Measurements from ENCODE around the gene COL6A3.

The COL6A3 gene

DNA sequence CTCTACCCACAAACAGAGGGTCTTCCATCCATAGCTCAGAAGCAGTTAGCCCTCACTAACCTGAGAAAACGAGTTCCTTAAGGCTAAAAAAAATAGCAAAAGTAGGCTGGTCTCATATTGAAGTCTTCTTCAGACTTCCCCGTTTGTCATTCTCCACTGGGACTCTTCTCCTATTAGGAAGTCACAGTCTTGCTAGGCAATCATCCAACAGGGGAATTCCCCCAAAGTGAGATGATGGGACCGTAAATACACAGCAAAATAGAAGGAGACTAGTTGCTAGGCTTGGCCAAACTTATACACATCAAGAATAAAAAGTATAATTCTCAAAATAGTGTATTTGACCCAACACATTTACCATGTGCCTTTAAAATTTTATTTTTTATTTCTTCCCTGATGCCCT is 34.3 kb downstream of the COL6A3 start:
- Histone ChIP-seq H3K27ac (ENCODE audit: low read depth, low read length) (no peak overlapping the region), H3K36me3 (ENCODE audit: control insufficient read depth in 5 of 5, insufficient read depth in 5 of 5, low read length in 5 of 5) (peaks cover 9 to 57% (median 34%) of the 10 kb centered on the region in 5 donors), H3K27me3 (ENCODE audit: control insufficient read depth in 5 of 5, insufficient read depth in 4 of 5, low read length in 5 of 5) (no peaks in the 10 kb centered on the region), H3K4me3 (ENCODE audit: low read depth in 1 of 5, low read length in 5 of 5) (no peak overlapping the region), H3K9ac (ENCODE audit: low read length in 5 of 5) (no peak overlapping the region), H3K9me3 (ENCODE audit: control insufficient read depth in 5 of 5, low read length in 5 of 5) (peaks cover 0 to 13% (median 0%) of the 10 kb centered on the region in 5 donors), H3K4me1 (ENCODE audit: control insufficient read depth in 5 of 5, insufficient read depth in 5 of 5, low read length in 5 of 5) (peaks cover 6 to 16% (median 10%) of the 10 kb centered on the region in 5 donors)

DNA sequence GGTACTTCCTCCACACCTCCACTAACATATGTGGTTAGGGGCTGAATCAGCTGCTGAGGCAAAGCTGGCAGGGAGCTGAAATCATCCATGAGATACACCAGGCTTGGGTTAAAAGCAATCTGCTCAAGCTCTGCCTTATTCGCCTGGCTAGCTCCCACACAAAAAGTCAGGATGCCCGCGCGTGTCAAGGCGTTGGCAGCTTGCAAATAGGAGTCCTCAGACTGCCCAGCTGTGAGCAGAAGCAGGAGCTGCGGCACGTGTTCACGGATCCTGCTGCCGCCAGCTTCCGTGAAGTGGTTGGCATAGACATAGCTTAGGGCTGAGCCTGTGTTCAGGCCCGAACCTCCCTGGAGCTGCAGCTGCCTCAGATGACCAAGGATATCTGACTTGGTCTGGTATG is 35.3 kb downstream of the COL6A3 start:
- H3K4me3 ChIP-seq (ENCODE audit: low read depth in 1 of 5, low read length in 5 of 5), result no peak overlapping the region
- H3K9me3 ChIP-seq (ENCODE audit: control insufficient read depth in 5 of 5, low read length in 5 of 5), result peaks cover 0 to 13% (median 0%) of the 10 kb centered on the region in 5 donors
- no peaks in the 10 kb centered on the region for H3K27me3 ChIP-seq (ENCODE audit: control insufficient read depth in 5 of 5, insufficient read depth in 4 of 5, low read length in 5 of 5)
- H3K36me3 ChIP-seq (ENCODE audit: control insufficient read depth in 5 of 5, insufficient read depth in 5 of 5, low read length in 5 of 5), result peaks cover 9 to 67% (median 43%) of the 10 kb centered on the region in 5 donors
- H3K27ac ChIP-seq (ENCODE audit: low read depth, low read length), result no peak overlapping the region
- H3K4me1 ChIP-seq (ENCODE audit: control insufficient read depth in 5 of 5, insufficient read depth in 5 of 5, low read length in 5 of 5), result peaks cover 0 to 6% (median under 1%) of the 10 kb centered on the region in 5 donors
- H3K9ac ChIP-seq (ENCODE audit: low read length in 5 of 5), result no peak overlapping the region

DNA sequence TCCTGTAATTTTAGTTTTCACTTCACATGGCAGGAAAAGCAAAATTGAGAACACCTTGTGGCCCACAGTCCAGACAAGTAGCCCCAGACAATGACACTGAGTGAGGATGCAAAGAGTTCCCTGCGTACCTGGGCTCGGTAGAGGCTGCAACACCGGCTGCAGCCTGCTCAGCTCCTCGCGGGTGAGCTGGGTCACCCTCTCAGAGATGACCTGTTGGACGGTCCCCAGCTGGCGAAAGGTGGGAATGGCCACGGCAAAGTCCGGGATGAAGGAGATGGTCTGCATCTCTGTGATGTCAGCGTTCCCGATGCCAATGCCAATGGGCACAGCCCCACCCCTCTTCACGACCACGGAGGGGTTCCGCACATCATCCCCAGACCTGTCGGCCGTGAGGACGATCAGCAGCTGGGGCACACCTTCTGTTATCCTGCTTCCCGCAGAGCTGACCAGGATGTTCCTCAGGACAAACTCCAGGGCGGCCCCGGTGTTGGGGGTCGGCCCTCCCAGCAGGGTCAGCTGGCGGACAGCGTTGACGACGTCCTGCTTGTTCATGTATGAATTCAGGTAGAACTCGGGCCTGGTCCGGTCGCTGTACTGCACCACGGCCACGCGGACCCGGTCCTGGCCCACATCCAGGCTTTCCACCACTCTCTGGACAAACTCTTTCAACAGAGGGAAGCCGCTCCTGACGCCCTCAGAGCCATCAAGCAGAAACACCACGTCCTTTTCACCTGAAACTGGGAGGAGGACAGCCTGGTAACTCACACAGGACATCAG is 39.5 kb downstream of the COL6A3 start:
- Histone ChIP-seq H3K4me1 (ENCODE audit: control insufficient read depth in 5 of 5, insufficient read depth in 5 of 5, low read length in 5 of 5) (peaks cover 0 to 3% (median 0%) of the 10 kb centered on the region in 5 donors), H3K4me3 (ENCODE audit: low read depth in 1 of 5, low read length in 5 of 5) (no peak overlapping the region), H3K9me3 (ENCODE audit: control insufficient read depth in 5 of 5, low read length in 5 of 5) (peaks cover 0 to 10% (median 0%) of the 10 kb centered on the region in 5 donors), H3K9ac (ENCODE audit: low read length in 5 of 5) (no peak overlapping the region), H3K36me3 (ENCODE audit: control insufficient read depth in 5 of 5, insufficient read depth in 5 of 5, low read length in 5 of 5) (peaks cover 6 to 76% (median 44%) of the 10 kb centered on the region in 5 donors), H3K27me3 (ENCODE audit: control insufficient read depth in 5 of 5, insufficient read depth in 4 of 5, low read length in 5 of 5) (no peaks in the 10 kb centered on the region), H3K27ac (ENCODE audit: low read depth, low read length) (no peak overlapping the region)

DNA sequence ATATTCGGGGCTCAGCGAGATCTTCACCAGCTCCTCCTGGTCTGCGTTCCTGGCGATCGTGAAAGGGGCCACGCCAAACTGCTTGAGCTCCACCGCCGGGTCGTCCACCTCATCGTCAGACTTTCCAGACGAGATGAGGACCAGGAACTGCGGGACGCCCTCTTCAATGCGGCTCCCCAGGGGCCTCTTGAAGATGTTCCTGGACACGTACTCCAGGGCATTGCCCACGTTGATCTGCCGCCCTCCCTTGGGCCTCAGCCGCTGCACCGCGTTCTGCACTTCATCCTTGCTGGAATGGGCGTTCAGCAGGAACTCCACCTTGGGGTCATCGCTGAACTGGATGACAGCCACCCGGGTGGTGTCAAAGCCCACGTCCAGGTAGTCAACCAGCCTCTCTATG is 42.1 kb downstream of the COL6A3 start:
- H3K4me3 ChIP-seq (ENCODE audit: low read depth in 1 of 5, low read length in 5 of 5), result no peak overlapping the region
- H3K9me3 ChIP-seq (ENCODE audit: control insufficient read depth in 5 of 5, low read length in 5 of 5), result no peaks in the 10 kb centered on the region
- peaks cover 8 to 81% (median 38%) of the 10 kb centered on the region in 5 donors for H3K36me3 ChIP-seq (ENCODE audit: control insufficient read depth in 5 of 5, insufficient read depth in 5 of 5, low read length in 5 of 5)
- no peak overlapping the region for H3K27ac ChIP-seq (ENCODE audit: low read depth, low read length)
- H3K9ac ChIP-seq (ENCODE audit: low read length in 5 of 5), result no peak overlapping the region
- H3K4me1 ChIP-seq (ENCODE audit: control insufficient read depth in 5 of 5, insufficient read depth in 5 of 5, low read length in 5 of 5), result no peaks in the 10 kb centered on the region
- H3K27me3 ChIP-seq (ENCODE audit: control insufficient read depth in 5 of 5, insufficient read depth in 4 of 5, low read length in 5 of 5), result no peaks in the 10 kb centered on the region

DNA sequence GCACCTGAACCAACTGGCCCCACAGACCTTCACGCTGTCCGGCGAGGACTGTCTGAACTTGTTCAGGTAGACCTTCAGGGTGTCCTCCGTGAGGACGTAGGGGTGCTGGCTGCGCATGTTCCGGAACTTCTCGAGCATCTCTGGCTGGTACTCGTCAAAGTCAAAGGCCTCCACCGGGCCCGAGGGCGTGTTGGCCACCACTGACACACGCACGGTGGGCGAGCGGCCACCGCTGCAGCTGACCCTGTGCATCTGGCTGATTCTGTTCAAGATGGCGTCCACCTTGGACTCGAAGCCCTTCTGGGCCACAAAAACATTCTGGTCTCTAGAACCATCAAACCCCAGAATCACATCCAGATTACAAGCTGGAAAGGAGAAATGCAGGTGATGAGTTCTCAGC is 48.3 kb downstream of the COL6A3 start:
- H3K4me3 ChIP-seq (ENCODE audit: low read depth in 1 of 5, low read length in 5 of 5), result no peak overlapping the region
- no peak overlapping the region for H3K9ac ChIP-seq (ENCODE audit: low read length in 5 of 5)
- peaks cover 0 to under 1% (median 0%) of the 10 kb centered on the region in 5 donors for H3K27me3 ChIP-seq (ENCODE audit: control insufficient read depth in 5 of 5, insufficient read depth in 4 of 5, low read length in 5 of 5)
- H3K27ac ChIP-seq (ENCODE audit: low read depth, low read length), result no peak overlapping the region
- H3K9me3 ChIP-seq (ENCODE audit: control insufficient read depth in 5 of 5, low read length in 5 of 5), result no peaks in the 10 kb centered on the region
- H3K4me1 ChIP-seq (ENCODE audit: control insufficient read depth in 5 of 5, insufficient read depth in 5 of 5, low read length in 5 of 5), result peaks cover 0 to 4% (median 0%) of the 10 kb centered on the region in 5 donors
- H3K36me3 ChIP-seq (ENCODE audit: control insufficient read depth in 5 of 5, insufficient read depth in 5 of 5, low read length in 5 of 5), result peaks cover 5 to 86% (median 55%) of the 10 kb centered on the region in 5 donors

DNA sequence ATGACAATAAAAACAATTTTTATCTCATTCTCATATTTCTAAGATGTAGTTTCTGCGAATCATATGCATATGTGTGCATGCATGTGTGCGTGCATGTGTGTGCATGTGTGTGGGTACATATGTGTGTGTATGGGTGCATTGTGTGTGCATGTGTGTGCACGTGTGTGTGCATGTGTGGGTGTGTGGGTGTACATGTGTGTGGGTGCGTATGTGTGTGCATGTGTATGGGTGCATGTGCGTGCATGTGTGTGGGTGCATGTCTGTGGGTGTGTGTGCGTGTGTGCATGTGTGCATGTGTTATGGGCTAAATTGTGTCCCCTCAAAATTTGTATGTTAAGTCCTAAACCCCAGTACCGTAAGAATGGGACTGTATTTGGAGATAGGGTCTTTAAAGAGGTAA is 49.3 kb downstream of the COL6A3 start:
- H3K36me3 ChIP-seq (ENCODE audit: control insufficient read depth in 5 of 5, insufficient read depth in 5 of 5, low read length in 5 of 5), result peaks cover 5 to 94% (median 59%) of the 10 kb centered on the region in 5 donors
- H3K27me3 ChIP-seq (ENCODE audit: control insufficient read depth in 5 of 5, insufficient read depth in 4 of 5, low read length in 5 of 5), result peaks cover 0 to 9% (median 0%) of the 10 kb centered on the region in 5 donors
- no peaks in the 10 kb centered on the region for H3K9me3 ChIP-seq (ENCODE audit: control insufficient read depth in 5 of 5, low read length in 5 of 5)
- H3K4me1 ChIP-seq (ENCODE audit: control insufficient read depth in 5 of 5, insufficient read depth in 5 of 5, low read length in 5 of 5), result peaks cover 0 to 9% (median 0%) of the 10 kb centered on the region in 5 donors
- no peak overlapping the region for H3K27ac ChIP-seq (ENCODE audit: low read depth, low read length)
- no peak overlapping the region for H3K4me3 ChIP-seq (ENCODE audit: low read depth in 1 of 5, low read length in 5 of 5)
- no peak overlapping the region for H3K9ac ChIP-seq (ENCODE audit: low read length in 5 of 5)

DNA sequence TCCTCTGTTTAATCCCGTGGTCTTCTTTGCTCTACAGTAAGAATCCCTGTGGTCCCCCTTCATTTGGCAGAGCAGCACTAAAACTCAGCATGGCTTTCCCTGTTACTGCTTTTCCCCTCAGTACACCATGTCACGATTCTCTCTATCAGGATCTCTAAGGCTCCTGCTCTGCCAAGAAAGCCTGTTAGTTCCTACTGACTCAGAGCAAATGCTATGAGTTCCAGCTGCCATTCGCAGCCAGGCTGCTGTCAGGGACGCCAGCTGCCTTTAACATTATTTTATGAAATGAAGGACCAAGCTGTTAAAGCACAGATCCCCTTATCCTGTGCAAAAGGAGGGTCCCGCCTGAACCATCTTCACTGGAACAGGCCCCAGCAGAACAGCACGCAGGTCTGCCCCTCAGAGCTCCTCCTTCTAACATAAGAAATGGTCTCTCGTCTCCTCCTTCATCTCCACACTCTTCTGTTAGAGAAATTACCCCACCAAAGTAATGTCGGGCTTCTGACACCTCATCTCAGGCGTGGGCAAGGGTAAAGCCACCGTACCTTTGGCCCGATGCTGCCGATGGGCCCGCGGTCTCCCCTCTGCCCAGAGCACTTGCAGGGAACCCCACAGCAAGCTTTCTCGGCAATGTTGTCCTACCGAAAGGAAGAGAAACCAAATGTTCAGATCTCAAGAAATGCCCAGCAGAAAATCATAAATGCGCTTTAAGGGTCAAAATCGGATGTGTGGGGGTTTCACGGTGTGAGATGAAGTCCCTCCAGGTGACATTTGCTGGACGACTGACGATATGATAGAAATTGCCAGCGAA is 52.6 kb downstream of the COL6A3 start:
- no peak overlapping the region for H3K4me3 ChIP-seq (ENCODE audit: low read depth in 1 of 5, low read length in 5 of 5)
- no peak overlapping the region for H3K9ac ChIP-seq (ENCODE audit: low read length in 5 of 5)
- H3K27ac ChIP-seq (ENCODE audit: low read depth, low read length), result no peak overlapping the region
- peaks cover 0 to 96% (median 57%) of the 10 kb centered on the region in 5 donors for H3K36me3 ChIP-seq (ENCODE audit: control insufficient read depth in 5 of 5, insufficient read depth in 5 of 5, low read length in 5 of 5)
- H3K9me3 ChIP-seq (ENCODE audit: control insufficient read depth in 5 of 5, low read length in 5 of 5), result no peaks in the 10 kb centered on the region
- peaks cover 0 to 21% (median 0%) of the 10 kb centered on the region in 5 donors for H3K27me3 ChIP-seq (ENCODE audit: control insufficient read depth in 5 of 5, insufficient read depth in 4 of 5, low read length in 5 of 5)
- H3K4me1 ChIP-seq (ENCODE audit: control insufficient read depth in 5 of 5, insufficient read depth in 5 of 5, low read length in 5 of 5), result peaks cover 0 to 9% (median 0%) of the 10 kb centered on the region in 5 donors

DNA sequence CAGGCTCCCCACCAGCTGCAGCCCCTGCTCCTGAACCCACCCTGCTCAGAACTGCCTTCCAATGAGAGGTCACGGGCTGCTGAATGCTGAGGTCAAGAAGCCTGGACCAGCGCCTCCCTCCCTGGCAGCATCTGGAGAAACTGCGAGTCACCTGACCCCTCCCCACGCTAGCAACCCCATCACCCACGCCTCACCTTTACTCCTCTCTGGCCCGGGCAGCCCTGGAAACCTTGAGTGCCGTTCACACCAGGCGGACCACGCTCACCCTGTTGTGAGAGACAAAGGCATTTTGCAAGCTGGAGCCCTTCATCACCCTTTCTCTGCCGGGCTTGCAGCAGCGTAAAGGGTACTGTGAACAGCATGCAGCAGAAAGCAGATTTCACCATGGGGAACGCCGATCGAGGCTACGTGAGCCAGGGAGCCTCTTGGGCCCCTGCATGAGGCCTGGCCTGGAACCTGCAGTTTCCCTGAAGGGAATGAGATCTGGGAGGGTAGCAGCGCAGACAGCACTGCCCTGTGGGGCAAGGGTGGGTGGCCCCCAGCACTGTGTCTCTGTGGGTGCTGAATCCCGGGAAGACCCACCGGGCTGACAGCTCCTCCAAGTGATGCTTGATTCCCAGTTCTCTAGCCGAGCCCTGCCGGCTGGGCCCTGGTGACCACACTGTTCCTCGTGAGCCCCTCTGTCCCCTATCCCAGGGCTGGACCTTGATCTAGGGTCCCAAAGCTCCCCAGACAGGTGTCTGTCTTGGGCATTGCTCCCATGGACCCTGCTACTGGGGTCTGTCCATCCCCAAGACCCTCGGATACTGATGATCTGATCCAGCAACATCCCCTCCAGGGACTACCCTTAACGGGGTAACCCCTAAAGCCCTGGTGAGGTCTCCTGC is 53.8 kb downstream of the COL6A3 start:
- H3K36me3 ChIP-seq (ENCODE audit: control insufficient read depth in 5 of 5, insufficient read depth in 5 of 5, low read length in 5 of 5), result peaks cover 0 to 93% (median 55%) of the 10 kb centered on the region in 5 donors
- H3K9ac ChIP-seq (ENCODE audit: low read length in 5 of 5), result no peak overlapping the region
- H3K4me3 ChIP-seq (ENCODE audit: low read depth in 1 of 5, low read length in 5 of 5), result no peak overlapping the region
- no peak overlapping the region for H3K27ac ChIP-seq (ENCODE audit: low read depth, low read length)
- H3K27me3 ChIP-seq (ENCODE audit: control insufficient read depth in 5 of 5, insufficient read depth in 4 of 5, low read length in 5 of 5), result peaks cover 0 to 23% (median 0%) of the 10 kb centered on the region in 5 donors
- H3K9me3 ChIP-seq (ENCODE audit: control insufficient read depth in 5 of 5, low read length in 5 of 5), result no peaks in the 10 kb centered on the region
- peaks cover 0 to 9% (median 0%) of the 10 kb centered on the region in 5 donors for H3K4me1 ChIP-seq (ENCODE audit: control insufficient read depth in 5 of 5, insufficient read depth in 5 of 5, low read length in 5 of 5)

DNA sequence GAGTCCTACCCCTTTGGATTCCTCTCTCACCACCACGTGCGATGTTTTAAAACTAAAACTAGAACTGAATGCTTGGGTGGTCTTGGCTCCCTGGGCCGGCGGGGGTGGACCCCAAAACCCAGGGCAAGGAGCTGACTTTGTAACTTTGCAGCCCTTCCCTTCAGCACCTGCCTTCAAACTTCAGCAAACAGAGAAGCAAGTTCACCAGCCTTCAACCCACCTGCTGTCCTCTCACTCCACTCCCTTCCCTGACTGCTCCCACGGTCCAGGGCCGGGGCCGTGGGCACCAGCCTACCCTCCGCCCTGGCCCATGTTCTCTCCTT is 54.5 kb downstream of the COL6A3 start:
- peaks cover 0 to 93% (median 49%) of the 10 kb centered on the region in 5 donors for H3K36me3 ChIP-seq (ENCODE audit: control insufficient read depth in 5 of 5, insufficient read depth in 5 of 5, low read length in 5 of 5)
- peaks cover 0 to 23% (median 0%) of the 10 kb centered on the region in 5 donors for H3K27me3 ChIP-seq (ENCODE audit: control insufficient read depth in 5 of 5, insufficient read depth in 4 of 5, low read length in 5 of 5)
- H3K27ac ChIP-seq (ENCODE audit: low read depth, low read length), result no peak overlapping the region
- H3K9me3 ChIP-seq (ENCODE audit: control insufficient read depth in 5 of 5, low read length in 5 of 5), result no peaks in the 10 kb centered on the region
- peaks cover 0 to 9% (median 0%) of the 10 kb centered on the region in 5 donors for H3K4me1 ChIP-seq (ENCODE audit: control insufficient read depth in 5 of 5, insufficient read depth in 5 of 5, low read length in 5 of 5)
- H3K9ac ChIP-seq (ENCODE audit: low read length in 5 of 5), result no peak overlapping the region
- no peak overlapping the region for H3K4me3 ChIP-seq (ENCODE audit: low read depth in 1 of 5, low read length in 5 of 5)
